ENCODE measurements around the gene CRYBA1. TPM values are rescaled to one million over a fixed set of nuclear protein-coding genes. Genes with fewer than 3 reads are reported as not detected.
"Not testable (repeated sequence)": the region's sequence is repeated elsewhere in the genome, so short reads cannot be mapped to it uniquely, and the experiment has no call there.

Gene CRYBA1
- total RNA-seq, 1 donor from 2014 or later = not detected

DNA sequence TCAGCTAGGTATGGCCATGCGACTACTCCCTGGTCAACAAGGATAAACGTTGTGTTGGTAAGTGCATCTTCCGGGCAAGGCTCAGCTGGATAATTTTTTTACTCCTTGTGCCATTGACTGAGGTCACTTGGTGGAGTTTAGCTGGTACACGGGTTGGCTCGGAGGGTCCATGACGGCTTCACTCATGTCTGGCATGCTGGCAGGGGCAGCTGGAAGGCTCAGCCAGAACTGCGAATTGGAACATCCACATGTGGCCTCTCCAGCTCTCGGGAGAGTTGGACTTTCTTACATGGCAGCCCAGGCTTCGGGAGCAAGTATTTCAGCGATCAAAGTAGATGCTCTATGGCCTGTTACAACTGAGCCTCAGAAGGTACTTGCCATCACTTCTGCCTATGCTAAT is 31.5 kb upstream of the CRYBA1 start:
- no peak for ATAC-seq (ENCODE audit: low read depth)
- CTCF ChIA-PET = interaction anchor here (7.0 kb wide), 1 partner anchor 68 kb away, joined by 194 read pairs; no protein-coding TSS in a partner anchor
- POLR2A ChIA-PET = no interaction called here
- intact Hi-C loops (cut with micrococcal nuclease) = no loop called here
- Mint-ChIP-seq H3K27ac (no peak overlapping the region), H3K27me3 (peaks cover 2% of the 10 kb centered on the region), H3K9me3 (no peaks in the 10 kb centered on the region), H3K4me3 (no peak overlapping the region), H3K4me1 (peaks cover 8% of the 10 kb centered on the region), H3K36me3 (ENCODE audit: low read depth) (no peaks in the 10 kb centered on the region)
- DNase-seq = no peak
- TF ChIP-seq CTCF (IDR thresholded peaks at IDR 0.05) = no peak

DNA sequence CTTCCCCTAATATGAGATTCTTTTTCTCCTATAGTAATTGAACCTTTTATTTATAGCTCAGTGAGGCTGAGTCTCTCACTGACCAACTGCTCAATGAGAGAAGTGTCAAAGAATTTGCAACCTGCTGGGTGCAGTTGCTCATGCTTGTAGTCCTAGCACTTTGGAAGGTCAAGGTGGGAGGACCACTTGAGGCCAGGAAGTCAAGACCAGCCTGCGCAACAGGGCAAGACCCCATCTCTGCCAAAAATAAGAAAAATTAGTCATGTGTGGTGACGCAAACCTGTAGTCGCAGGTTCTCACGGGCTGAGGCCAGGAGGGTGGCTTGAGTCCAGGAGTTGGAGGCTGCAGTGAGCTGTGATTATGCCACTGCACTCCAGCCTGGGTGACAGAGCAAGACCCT is 30.9 kb upstream of the CRYBA1 start:
- peaks cover 2% of the 10 kb centered on the region for H3K27me3 Mint-ChIP-seq
- ATAC-seq (ENCODE audit: low read depth) (no peak), DNase-seq (no peak)
- no peaks in the 10 kb centered on the region for H3K36me3 Mint-ChIP-seq (ENCODE audit: low read depth)
- ChIA-PET POLR2A (no interaction called here), CTCF (interaction anchor here (4.7 to 7.0 kb wide), 2 partner anchors 69 to 92 kb away, joined by 44 to 194 read pairs; no protein-coding TSS in a partner anchor)
- intact Hi-C loops (cut with micrococcal nuclease) = no loop called here
- H3K27ac Mint-ChIP-seq = no peak overlapping the region
- H3K4me3 Mint-ChIP-seq = no peak overlapping the region
- TF ChIP-seq CTCF (IDR thresholded peaks at IDR 0.05) = no peak
- no peaks in the 10 kb centered on the region for H3K9me3 Mint-ChIP-seq
- peaks cover 8% of the 10 kb centered on the region for H3K4me1 Mint-ChIP-seq

- no peak for ATAC-seq (ENCODE audit: low read depth)
- Mint-ChIP-seq H3K4me1 (peaks cover 8% of the 10 kb centered on the region), H3K36me3 (ENCODE audit: low read depth) (no peaks in the 10 kb centered on the region), H3K9me3 (no peaks in the 10 kb centered on the region), H3K27me3 (peaks cover 2% of the 10 kb centered on the region), H3K27ac (no peak overlapping the region), H3K4me3 (no peak overlapping the region)
- TF ChIP-seq CTCF (IDR thresholded peaks at IDR 0.05) = no peak
- intact Hi-C loops (cut with micrococcal nuclease) = no loop called here
- ChIA-PET CTCF (interaction anchor here (4.7 to 7.0 kb wide), 2 partner anchors 69 to 92 kb away, joined by 44 to 194 read pairs; no protein-coding TSS in a partner anchor), POLR2A (no interaction called here)
- no peak for DNase-seq
Observed at GRCh38 chr17:29216181-29216580, 30.5 kb upstream of the CRYBA1 start.

- no peaks in the 10 kb centered on the region for H3K9me3 Mint-ChIP-seq
- CTCF ChIA-PET = interaction anchor here (4.7 to 7.0 kb wide), 2 partner anchors 70 to 93 kb away, joined by 44 to 194 read pairs; no protein-coding TSS in a partner anchor
- POLR2A ChIA-PET = no interaction called here
- DNase-seq (no peak), ATAC-seq (ENCODE audit: low read depth) (no peak)
- no peak for TF ChIP-seq CTCF (IDR thresholded peaks at IDR 0.05)
- intact Hi-C loops (cut with micrococcal nuclease) = no loop called here
- H3K4me1 Mint-ChIP-seq = peaks cover 8% of the 10 kb centered on the region
- H3K4me3 Mint-ChIP-seq = no peak overlapping the region
- peaks cover 2% of the 10 kb centered on the region for H3K27me3 Mint-ChIP-seq
- no peaks in the 10 kb centered on the region for H3K36me3 Mint-ChIP-seq (ENCODE audit: low read depth)
- H3K27ac Mint-ChIP-seq = no peak overlapping the region
Observed at GRCh38 chr17:29216856-29217255, 29.8 kb upstream of the CRYBA1 start.

DNA sequence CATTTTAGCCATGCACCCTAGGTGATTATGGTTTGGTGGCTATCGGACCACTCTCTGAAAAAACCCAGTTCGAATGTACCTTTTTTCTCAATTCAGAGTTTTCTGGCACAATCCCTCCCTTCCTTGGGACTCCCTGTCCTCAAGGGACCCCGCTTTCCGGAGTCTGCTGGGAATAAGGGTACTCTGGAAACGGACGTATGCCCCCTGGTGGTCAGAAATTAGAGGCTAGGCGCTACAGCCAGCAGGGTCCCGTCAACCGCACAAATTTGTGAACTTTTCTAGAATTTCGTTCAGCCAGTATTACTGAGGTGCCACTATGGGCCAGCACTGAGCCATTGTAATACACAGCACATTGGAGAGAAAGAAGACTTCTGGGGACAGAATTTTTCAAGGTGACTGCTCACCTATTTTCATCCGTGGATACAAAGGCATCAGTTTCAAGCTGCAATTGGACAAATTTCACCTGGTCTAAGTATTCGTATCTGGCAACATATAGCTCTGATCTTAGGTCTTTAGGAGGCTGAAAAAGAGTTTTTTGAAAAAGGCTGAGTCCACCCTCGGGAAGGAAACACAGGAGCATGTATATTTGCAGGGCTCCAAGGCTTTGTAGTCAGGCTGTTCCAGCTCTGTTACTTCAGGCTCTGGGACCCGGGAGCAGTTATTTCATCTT is 27.1 kb upstream of the CRYBA1 start:
- ChIA-PET CTCF (interaction anchor here (0.8 to 7.0 kb wide), 22 partner anchors 12 to 353 kb away, joined by 3 to 194 read pairs (median 4); partner anchors contain the start of gene MYO18A), POLR2A (interaction anchor here (0.7 to 2.3 kb wide), 4 partner anchors 69 to 492 kb away, joined by 3 to 22 read pairs (median 4); no protein-coding TSS in a partner anchor)
- H3K27ac Mint-ChIP-seq = no peak overlapping the region

DNA sequence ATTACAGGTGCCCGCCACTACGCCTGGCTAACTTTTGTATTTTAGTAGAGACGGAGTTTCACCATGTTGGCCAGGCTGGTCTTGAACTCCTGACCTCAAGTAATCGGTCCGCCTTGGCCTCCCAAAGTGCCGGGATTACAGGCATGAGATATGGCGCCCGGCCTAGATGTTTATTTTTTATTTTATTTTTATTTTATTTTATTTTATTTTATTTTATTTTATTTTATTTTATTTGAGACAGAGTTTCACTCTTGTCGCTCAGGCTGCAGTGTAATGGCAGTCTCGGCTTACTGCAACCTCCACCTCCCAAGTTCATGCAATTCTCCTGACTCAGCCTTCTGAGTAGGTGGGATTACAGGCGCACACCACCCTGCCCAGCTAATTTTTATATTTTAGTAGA is 25.3 kb upstream of the CRYBA1 start:
- CTCF ChIA-PET = interaction anchor here (0.9 to 7.0 kb wide), 4 partner anchors 42 to 97 kb away, joined by 3 to 194 read pairs (median 8); partner anchors contain the start of gene MYO18A
- H3K27me3 Mint-ChIP-seq = not testable (repeated sequence)

More for the DNA sequence above, 27.1 kb upstream of the CRYBA1 start:
- peaks cover 8% of the 10 kb centered on the region for H3K4me1 Mint-ChIP-seq
- peak; percentile 52 for DNase-seq
- ATAC-seq (ENCODE audit: low read depth) = peak; percentile 88
- TF ChIP-seq CTCF (IDR thresholded peaks at IDR 0.05) = peak; percentile 20
- H3K36me3 Mint-ChIP-seq (ENCODE audit: low read depth) = no peaks in the 10 kb centered on the region
- H3K4me3 Mint-ChIP-seq = no peak overlapping the region
- H3K9me3 Mint-ChIP-seq = no peaks in the 10 kb centered on the region
- intact Hi-C loops (cut with micrococcal nuclease) = loop anchor here (1.0 to 2.0 kb wide), 5 partner anchors 39 to 103 kb away; partner anchors contain the start of gene MYO18A
- peaks cover 2% of the 10 kb centered on the region for H3K27me3 Mint-ChIP-seq

More for the DNA sequence above, 25.3 kb upstream of the CRYBA1 start:
- DNase-seq; ATAC-seq (ENCODE audit: low read depth); H3K4me3 Mint-ChIP-seq; H3K4me1 Mint-ChIP-seq; H3K9me3 Mint-ChIP-seq; H3K36me3 Mint-ChIP-seq (ENCODE audit: low read depth); intact Hi-C loops (cut with micrococcal nuclease); H3K27ac Mint-ChIP-seq: not testable (repeated sequence)
- POLR2A ChIA-PET = interaction anchor here (1.1 kb wide), 1 partner anchor 73 kb away, joined by 3 read pairs; no protein-coding TSS in a partner anchor
